ENCODE measurements around the gene MAP4.

MAP4 gene

DNA sequence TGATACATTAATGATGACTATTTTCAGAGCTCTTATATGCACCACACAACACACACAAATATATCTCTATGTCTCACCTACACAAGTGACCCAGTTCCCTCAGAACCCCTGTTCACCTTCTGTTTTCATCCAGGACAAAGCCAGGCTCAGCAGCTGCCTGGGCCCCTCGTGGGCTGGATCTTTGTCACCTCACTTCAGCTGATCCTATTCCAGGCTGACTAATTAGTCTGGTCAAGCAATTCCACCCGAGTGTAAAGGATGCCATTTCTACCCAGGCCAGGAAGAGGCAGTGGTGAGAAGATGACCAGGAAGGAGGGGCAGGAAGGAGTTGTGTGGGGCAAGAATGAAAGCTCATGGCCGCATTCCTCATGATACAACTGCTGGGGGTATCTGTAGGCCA is 151.0 kb downstream of the MAP4 start:
- Histone ChIP-seq H3K9ac (ENCODE audit: low read length) (no peak overlapping the region), H3K4me3 (ENCODE audit: low read length) (no peak overlapping the region), H3K4me1 (ENCODE audit: control insufficient read depth, insufficient read depth, low read length) (no peaks in the 10 kb centered on the region), H3K9me3 (ENCODE audit: control insufficient read depth, low read length) (no peaks in the 10 kb centered on the region), H3K36me3 (ENCODE audit: control insufficient read depth, insufficient read depth, low read length) (peaks cover 22% of the 10 kb centered on the region), H3K27me3 (ENCODE audit: control insufficient read depth, insufficient read depth, low read length) (no peaks in the 10 kb centered on the region)

GRCh38 chr3:47863391-47864128 is 152.7 kb downstream of the MAP4 start:
- Histone ChIP-seq H3K9ac (ENCODE audit: low read length) (no peak overlapping the region), H3K9me3 (ENCODE audit: control insufficient read depth, low read length) (no peaks in the 10 kb centered on the region), H3K36me3 (ENCODE audit: control insufficient read depth, insufficient read depth, low read length) (peaks cover 10% of the 10 kb centered on the region), H3K27me3 (ENCODE audit: control insufficient read depth, insufficient read depth, low read length) (no peaks in the 10 kb centered on the region), H3K4me1 (ENCODE audit: control insufficient read depth, insufficient read depth, low read length) (no peaks in the 10 kb centered on the region), H3K4me3 (ENCODE audit: low read length) (no peak overlapping the region)

- Histone ChIP-seq H3K27me3 (ENCODE audit: control insufficient read depth, insufficient read depth, low read length) (no peaks in the 10 kb centered on the region), H3K4me1 (ENCODE audit: control insufficient read depth, insufficient read depth, low read length) (no peaks in the 10 kb centered on the region), H3K9me3 (ENCODE audit: control insufficient read depth, low read length) (no peaks in the 10 kb centered on the region), H3K4me3 (ENCODE audit: low read length) (no peak overlapping the region), H3K36me3 (ENCODE audit: control insufficient read depth, insufficient read depth, low read length) (peaks cover 5% of the 10 kb centered on the region), H3K9ac (ENCODE audit: low read length) (no peak overlapping the region)
Observed at GRCh38 chr3:47859956-47860605, 156.1 kb downstream of the MAP4 start.

DNA sequence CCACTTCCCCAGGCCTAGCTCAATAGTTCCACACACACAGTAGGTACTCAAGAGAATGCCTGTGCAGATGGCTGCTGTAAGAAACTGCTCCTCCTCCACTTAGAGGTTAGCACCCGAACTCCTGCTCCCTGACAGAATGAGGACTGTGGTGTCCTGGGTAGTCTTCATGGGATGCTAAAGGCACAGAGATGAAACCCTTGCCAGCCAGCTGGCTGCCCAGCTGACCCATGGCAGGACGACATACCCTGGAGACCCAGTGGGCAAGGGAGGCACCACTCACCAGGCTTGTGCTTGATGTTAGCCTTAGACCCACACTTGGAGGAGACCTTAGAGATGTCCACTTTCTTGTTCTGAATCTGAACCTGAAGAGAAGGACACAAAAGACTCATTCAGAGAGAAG is 159.1 kb downstream of the MAP4 start:
- H3K4me3 ChIP-seq (ENCODE audit: low read length): no peak overlapping the region
- H3K36me3 ChIP-seq (ENCODE audit: control insufficient read depth, insufficient read depth, low read length): peaks cover 5% of the 10 kb centered on the region
- H3K9ac ChIP-seq (ENCODE audit: low read length): no peak overlapping the region
- H3K27me3 ChIP-seq (ENCODE audit: control insufficient read depth, insufficient read depth, low read length): no peaks in the 10 kb centered on the region
- no peaks in the 10 kb centered on the region for H3K9me3 ChIP-seq (ENCODE audit: control insufficient read depth, low read length)
- no peaks in the 10 kb centered on the region for H3K4me1 ChIP-seq (ENCODE audit: control insufficient read depth, insufficient read depth, low read length)

- H3K9ac ChIP-seq (ENCODE audit: low read length): no peak overlapping the region
- H3K36me3 ChIP-seq (ENCODE audit: control insufficient read depth, insufficient read depth, low read length): peaks cover 5% of the 10 kb centered on the region
- H3K4me3 ChIP-seq (ENCODE audit: low read length): no peak overlapping the region
- H3K9me3 ChIP-seq (ENCODE audit: control insufficient read depth, low read length): no peaks in the 10 kb centered on the region
- no peaks in the 10 kb centered on the region for H3K4me1 ChIP-seq (ENCODE audit: control insufficient read depth, insufficient read depth, low read length)
- H3K27me3 ChIP-seq (ENCODE audit: control insufficient read depth, insufficient read depth, low read length): no peaks in the 10 kb centered on the region
Observed at GRCh38 chr3:47856669-47857068, 159.5 kb downstream of the MAP4 start.

- Histone ChIP-seq H3K9ac (ENCODE audit: low read length) (no peak overlapping the region), H3K36me3 (ENCODE audit: control insufficient read depth, insufficient read depth, low read length) (peaks cover 5% of the 10 kb centered on the region), H3K27me3 (ENCODE audit: control insufficient read depth, insufficient read depth, low read length) (no peaks in the 10 kb centered on the region), H3K4me1 (ENCODE audit: control insufficient read depth, insufficient read depth, low read length) (no peaks in the 10 kb centered on the region), H3K9me3 (ENCODE audit: control insufficient read depth, low read length) (no peaks in the 10 kb centered on the region), H3K4me3 (ENCODE audit: low read length) (no peak overlapping the region)
Observed at GRCh38 chr3:47855461-47856383, 160.5 kb downstream of the MAP4 start.

DNA sequence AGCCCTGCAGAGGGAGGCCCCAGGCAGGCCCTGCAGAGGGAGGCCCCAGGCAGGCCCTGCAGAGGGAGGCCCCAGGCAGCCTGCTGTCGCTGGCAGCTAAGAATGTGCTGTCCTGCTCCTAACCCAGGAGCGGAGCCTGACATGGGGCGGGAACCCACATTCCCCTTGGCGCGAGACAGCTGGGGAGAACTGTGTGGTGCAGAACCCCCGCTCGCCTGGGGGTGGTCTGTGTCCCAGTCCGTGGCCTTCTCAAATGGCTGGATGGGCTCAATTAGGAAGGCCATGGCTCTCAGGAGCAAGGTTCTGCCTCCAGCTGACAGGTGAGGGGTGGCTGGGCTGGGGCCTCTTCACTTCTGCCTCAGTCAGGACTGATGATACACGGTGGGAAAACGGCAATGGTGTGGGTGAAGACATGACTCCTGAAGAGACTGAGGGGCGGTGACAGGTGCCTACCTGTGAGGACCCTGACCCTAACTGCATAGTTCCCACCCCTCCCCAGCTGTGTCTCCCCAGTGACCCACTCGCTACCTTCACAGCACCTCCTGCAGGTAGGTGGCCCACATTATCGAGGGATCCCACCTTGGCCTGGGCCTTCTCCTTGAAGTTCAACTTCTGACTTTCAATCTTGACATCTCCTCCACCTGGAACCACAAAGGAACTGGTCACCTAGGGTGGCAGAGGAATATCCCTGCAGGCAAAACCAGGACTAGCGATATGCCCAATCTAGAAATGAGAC is 161.3 kb downstream of the MAP4 start:
- H3K9me3 ChIP-seq (ENCODE audit: control insufficient read depth, low read length): no peaks in the 10 kb centered on the region
- H3K4me1 ChIP-seq (ENCODE audit: control insufficient read depth, insufficient read depth, low read length): no peaks in the 10 kb centered on the region
- H3K27me3 ChIP-seq (ENCODE audit: control insufficient read depth, insufficient read depth, low read length): no peaks in the 10 kb centered on the region
- H3K9ac ChIP-seq (ENCODE audit: low read length): no peak overlapping the region
- no peak overlapping the region for H3K4me3 ChIP-seq (ENCODE audit: low read length)
- peaks cover 10% of the 10 kb centered on the region for H3K36me3 ChIP-seq (ENCODE audit: control insufficient read depth, insufficient read depth, low read length)

DNA sequence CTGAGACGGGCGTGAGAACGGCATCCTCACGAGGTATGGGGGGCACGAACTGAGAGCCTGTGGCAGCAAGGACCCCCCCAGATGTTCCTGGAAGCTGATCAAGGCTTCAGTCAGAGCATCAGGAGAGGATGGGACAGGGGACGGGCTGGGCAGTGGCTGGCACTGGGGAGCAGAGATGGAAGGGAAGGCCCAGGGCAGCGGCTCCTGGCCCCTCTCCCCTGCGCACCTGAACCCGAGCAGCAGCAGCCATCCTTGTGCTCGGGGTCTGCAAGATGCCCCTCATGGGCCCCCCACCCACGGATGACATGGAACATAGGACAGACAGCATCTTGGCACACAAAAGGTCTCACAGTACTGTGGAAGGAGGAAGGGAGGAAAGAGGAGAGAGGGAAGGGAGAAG is 161.9 kb downstream of the MAP4 start:
- Histone ChIP-seq H3K9me3 (ENCODE audit: control insufficient read depth, low read length) (no peaks in the 10 kb centered on the region), H3K36me3 (ENCODE audit: control insufficient read depth, insufficient read depth, low read length) (peaks cover 17% of the 10 kb centered on the region), H3K4me1 (ENCODE audit: control insufficient read depth, insufficient read depth, low read length) (no peaks in the 10 kb centered on the region), H3K27me3 (ENCODE audit: control insufficient read depth, insufficient read depth, low read length) (no peaks in the 10 kb centered on the region), H3K9ac (ENCODE audit: low read length) (no peak overlapping the region), H3K4me3 (ENCODE audit: low read length) (no peak overlapping the region)

DNA sequence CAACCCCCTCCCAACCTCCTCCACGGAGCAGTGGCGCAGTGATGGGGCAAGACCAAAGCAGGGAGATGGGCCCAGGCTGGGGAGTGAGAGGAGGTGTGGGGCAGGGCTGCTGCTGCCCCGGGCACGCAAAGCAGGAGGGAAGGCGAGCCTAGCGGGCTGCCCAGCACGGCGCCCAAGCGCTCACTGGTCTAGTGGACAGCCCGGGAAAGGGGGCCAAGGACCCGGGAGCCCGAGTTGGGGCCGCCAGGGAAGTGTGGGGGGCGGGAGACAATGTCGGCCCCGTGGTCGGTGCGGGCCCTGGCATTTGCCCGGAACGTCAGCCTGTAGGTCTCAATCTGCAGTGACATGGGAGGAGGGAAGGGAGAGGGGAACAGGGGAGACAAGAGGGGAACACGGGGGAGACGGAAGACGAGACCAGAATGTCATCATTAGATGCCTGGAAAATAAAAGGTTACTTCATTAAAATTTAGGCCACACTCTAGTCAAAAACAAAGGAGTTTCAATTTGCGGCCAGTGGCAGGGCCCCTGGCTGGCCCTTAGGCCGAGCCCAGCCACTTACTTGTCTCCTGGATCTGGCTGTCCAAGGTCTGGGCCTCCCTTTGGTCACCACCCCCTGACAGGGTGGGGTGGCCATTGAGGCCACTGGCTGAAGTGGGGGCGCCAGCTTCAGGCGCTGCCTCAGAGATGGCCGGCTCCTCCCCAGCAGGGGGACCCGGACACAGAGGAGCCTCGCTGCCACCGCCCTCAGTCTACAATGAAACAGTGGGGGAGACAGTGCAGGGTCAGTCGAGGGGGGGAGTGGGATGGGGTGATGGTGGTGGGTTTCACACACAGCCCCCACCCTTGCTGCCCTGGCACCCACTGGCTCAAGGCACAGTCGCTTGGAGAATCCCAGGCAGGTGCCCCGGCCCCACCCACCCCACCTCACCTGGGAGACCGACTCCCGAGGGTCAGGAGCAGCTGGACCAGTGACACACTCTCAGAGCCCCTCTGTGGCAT is 163.3 kb downstream of the MAP4 start:
- H3K9me3 ChIP-seq (ENCODE audit: control insufficient read depth, low read length): no peaks in the 10 kb centered on the region
- no peak overlapping the region for H3K4me3 ChIP-seq (ENCODE audit: low read length)
- H3K27me3 ChIP-seq (ENCODE audit: control insufficient read depth, insufficient read depth, low read length): no peaks in the 10 kb centered on the region
- no peaks in the 10 kb centered on the region for H3K4me1 ChIP-seq (ENCODE audit: control insufficient read depth, insufficient read depth, low read length)
- no peak overlapping the region for H3K9ac ChIP-seq (ENCODE audit: low read length)
- peaks cover 25% of the 10 kb centered on the region for H3K36me3 ChIP-seq (ENCODE audit: control insufficient read depth, insufficient read depth, low read length)

GRCh38 chr3:47851888-47852603 is 164.2 kb downstream of the MAP4 start:
- no peak overlapping the region for H3K9ac ChIP-seq (ENCODE audit: low read length)
- H3K9me3 ChIP-seq (ENCODE audit: control insufficient read depth, low read length): no peaks in the 10 kb centered on the region
- no peaks in the 10 kb centered on the region for H3K27me3 ChIP-seq (ENCODE audit: control insufficient read depth, insufficient read depth, low read length)
- H3K36me3 ChIP-seq (ENCODE audit: control insufficient read depth, insufficient read depth, low read length): peaks cover 34% of the 10 kb centered on the region
- no peak overlapping the region for H3K4me3 ChIP-seq (ENCODE audit: low read length)
- no peaks in the 10 kb centered on the region for H3K4me1 ChIP-seq (ENCODE audit: control insufficient read depth, insufficient read depth, low read length)

All from mucosa of stomach (tissue), 1 donor.